HS-5 (cell line): Measurements from ENCODE around the gene FKBP8.
"Not testable (repeated sequence)": the region's sequence is repeated elsewhere in the genome, so short reads cannot be mapped to it uniquely, and the experiment has no call there.

Experiments
- DNase-seq: peaks from one replicate; pipeline ENCODE4 v3.0.0-alpha.2; 2012; ENCODE audit warnings: low read depth

Gene FKBP8

DNA sequence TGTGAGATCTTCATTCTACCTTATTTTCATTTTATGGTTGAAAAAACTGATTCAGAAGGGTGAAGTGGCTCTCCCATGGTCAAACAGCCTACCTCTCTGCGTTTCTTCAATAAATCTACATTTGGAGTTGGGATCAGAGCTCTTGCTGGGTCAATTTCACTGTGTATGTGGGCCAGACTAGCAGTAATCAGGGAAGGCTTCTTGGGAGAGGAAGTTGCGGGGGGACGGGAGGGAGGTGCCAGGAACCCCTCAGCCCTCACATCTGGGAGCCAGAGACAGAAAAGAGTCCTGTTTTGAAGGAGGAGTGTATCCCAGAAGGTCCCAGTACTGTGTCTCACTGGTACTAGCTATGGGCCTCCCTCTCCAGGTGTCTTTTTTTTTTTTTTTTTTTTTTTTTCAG lies 15.2 kb upstream of the FKBP8 start:
- DNase-seq: no peak

DNA sequence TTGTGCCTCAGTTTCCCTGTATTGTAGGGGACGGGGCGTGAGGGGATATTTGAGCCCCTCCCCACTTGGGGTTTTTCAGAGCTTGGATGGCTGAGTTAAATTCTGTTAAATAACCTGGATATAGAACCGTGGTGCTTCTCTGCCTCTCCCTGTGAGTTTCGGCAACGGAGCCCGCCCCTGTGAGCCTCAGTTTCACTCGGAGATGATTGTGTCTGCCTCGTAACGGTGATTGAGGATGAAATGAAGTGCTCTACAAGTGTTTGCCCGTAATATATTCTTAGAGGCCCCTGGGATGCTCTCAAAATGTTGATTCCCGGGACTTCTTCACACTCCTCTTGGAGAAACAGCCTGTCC lies 14.8 kb upstream of the FKBP8 start:
- no peak for DNase-seq

DNA sequence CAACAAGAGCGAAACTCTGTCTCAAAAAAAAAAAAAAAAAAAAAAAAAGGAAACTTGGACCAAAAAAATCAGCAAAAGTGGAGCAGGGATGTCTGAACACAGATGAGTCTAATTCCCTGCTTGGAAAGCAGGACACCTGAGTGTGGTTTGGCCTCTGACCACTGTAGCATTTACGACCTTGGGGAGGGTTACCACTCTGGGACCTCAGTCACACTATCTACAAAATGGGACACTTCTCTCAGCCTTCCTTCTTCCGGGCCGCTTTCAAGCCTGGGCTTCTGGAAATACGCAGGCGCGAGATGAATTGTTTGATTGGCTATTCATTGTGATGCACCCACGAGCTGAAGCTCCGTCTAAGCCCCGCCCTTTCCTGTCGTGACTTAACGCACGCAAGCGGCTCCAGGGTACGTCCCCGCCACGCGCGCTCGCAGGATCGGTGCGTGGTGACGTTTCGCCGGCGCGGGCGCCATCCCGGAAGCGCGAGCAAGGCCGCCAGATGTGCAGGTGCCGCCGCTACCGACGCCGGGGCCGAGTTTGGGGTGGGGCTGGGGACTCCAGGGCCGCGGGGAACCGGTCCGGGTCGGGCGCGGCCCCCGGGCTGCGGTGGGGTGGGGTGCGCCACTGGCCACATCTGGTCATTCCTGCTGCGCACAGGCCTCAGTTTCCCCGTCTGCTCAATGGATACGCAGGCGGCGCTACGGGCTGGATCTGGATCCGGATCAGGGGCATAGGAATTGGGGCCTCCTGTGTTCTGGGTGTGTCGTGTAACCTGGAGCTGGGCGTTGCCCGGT lies 14.2 kb upstream of the FKBP8 start, which contains the start of gene KXD1:
KXD1 (plus strand) TSS at position 460 of the 791 bp plus-strand sequence. CDS start 4,187 bp downstream, outside the sequence.
- peak; percentile 97 for DNase-seq

DNA sequence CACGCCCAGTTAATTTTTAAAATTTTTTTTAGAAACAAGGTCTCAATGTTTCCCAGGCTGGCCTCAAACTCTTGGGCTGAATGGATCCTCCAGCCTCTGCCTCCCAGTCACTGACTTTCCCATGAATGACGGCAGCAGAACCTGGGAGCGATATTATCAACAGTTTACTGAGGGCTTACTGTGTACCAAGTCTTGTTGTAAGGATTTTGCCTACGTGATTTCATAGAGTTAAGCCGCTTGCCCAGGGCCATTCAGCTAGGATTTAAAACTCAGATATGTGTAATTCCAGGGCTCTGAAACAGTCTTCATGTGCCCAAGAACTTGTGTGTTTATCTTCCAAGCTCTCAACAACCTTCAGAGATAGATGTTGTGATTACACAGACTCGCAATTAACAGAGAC lies 8.3 kb upstream of the FKBP8 start:
- no peak for DNase-seq

DNA sequence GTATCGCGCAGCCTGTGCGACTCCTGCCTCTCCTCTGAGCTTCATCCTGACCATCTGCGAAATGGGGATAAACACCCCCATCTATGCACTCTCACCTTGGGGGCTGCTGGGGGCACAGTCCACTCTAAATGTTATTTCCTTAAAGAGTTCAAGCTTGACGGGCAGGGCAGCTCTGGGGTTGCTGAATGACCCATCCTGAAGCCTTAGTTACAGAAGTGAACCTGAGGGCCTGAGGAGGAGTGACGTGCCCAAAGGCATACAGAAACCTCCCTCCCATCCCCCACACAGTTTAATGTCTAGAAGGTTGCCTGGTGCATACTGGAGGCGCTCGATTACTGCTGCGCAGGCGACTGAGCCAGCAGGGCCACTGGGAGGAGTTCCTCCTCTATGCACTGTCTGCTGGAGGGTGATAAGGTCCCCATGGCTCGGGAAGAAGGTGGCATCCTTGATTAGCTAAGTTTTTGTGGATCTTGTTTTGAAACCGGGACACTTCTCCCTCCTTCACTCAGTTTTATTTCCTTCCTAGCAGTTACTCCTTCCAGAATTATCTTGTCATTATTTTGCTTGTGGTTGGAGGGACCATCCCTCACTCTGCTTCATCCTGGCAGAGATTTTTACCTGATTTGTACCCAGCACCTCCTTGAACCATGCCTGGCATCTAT lies 572 bp upstream of the FKBP8 start:
- DNase-seq: no peak

DNA sequence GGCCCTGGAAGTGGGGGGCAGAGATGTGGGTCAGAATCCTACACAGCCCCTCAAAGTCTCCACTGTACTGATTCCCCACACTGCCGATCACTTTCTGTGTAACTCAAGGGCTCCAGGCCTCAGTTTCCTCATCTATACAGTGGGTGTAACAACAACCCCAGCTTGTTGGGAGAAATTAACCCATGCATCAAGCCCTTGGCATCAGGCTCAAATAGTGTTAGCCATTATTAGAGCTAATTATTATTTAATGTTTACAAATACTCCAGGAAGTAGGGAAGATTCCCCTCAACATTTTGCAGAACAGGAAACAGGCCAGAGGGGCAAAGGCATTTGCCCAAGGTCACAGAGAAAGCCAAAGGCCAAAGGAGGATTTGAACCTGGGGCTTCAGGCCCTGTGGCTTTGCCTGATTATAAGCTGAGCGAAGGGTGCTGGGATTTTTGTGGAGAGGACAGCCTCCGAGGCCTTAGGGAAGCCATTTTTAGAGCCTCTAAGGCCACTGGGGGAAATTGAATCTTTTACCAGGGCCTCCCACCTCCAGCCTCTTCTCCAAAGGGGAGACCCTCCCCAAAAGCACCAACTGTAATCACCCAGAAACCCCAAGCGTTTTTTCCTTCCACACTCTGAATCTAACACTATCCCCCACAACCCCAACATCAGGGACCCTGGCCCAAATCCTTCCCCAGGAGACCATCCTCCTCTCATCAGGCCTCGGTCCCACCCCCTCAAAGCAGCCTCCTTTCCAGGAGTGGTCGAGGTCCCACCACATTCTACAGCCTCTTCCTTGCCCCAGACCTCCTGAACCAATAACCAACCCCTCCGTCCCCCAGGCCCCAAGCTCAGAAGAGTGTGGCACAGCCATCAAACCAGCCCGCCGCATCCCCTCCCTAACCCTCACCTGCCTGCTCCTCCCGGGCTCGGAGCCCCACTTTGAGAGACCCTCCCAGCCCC lies 1.1 kb downstream of the FKBP8 start:
- DNase-seq: no peak

DNA sequence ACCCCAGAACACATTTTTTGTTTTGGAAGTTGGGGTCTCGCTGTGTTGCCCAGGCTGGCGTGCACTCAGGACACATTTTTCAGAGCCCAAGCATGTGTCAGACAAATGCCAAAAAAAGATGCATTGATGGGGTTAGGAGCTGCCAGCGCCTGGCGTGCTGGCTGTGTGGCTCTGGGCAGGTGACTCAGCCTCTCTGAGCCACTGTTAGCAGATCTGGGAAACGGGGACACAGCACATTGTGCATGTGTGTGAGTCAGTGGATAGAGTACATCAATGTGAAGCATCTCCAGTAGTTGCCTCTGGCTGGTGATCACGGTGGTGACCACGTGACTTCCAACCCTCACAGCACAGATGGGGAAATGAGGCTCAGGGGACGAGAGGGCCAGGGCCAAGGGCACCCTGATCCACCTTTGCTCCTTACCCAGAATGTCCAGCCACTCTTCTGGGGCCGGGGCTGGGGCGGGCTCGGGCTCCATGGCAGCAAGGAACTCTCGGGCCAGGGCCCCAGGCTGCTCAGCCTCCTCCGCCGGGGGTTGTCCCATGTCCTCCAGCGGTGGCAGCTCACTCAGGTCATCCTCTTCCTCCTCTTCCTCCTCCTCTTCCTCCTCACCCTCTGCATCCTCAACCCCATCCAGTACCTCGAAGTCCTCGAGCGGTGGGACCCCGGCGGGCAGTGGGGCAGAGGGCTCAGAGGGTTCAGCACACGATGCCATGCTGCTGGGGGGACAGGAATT lies 1.9 kb downstream of the FKBP8 start:
- no peak for DNase-seq

DNA sequence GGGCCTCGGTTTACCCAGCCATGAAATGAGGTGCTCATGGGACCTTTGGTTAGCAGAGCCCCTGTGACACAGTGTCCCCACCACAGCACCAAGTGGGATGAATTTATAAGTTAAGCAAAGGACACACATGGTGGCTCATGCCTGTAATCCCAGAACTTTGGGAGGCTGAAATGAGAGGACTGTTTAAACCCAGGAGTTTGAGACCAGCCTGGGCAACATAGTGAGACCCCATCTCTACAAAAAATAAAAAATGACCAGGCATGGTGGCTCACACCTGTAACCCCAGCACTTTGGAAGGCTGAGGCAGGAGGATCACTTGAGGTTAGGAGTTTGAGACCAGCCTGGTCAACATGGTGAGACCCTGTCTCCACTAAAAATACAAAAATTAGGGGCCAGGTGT lies 3.2 kb downstream of the FKBP8 start:
- DNase-seq: not testable (repeated sequence)

DNA sequence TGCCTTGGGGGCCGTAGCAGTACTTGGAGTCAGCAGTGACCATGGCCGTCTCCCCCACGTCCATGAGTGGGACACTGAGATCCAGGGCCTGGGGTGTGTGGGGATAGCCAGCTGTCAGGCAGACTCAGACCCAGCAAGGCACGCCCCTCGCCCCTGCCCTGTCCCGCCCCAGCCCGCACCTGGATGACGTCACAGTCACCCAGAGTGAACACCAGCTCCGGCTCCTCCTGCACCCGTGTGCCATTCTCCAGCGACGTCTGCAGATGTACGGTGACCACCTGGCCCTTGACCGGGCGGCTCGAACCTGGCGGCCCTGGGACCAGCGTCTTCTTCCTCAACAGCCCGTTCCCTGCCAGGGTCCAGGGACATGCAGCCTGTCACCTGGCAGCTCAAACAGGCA lies 4.0 kb downstream of the FKBP8 start:
- no peak for DNase-seq

DNA sequence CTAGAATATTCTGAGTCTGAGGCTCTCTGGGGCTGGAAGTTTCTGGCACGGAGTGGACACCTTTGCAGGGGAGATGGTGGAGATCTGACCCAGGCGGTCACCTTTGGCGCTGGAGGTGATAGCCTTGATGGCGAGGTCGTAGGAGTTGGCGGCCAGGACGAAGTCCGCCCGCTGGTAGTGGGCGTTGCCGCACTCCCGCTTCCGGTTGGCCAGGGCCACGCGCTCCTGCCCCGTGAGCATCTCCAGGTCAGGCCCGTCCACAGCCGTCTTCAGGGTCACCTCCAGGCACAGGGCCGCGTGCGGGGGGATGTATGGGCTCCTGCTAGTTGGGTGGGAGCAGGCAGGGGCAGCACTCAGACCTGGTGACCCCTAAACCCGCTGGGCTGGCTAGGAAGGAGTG lies 5.3 kb downstream of the FKBP8 start:
- DNase-seq: no peak

DNA sequence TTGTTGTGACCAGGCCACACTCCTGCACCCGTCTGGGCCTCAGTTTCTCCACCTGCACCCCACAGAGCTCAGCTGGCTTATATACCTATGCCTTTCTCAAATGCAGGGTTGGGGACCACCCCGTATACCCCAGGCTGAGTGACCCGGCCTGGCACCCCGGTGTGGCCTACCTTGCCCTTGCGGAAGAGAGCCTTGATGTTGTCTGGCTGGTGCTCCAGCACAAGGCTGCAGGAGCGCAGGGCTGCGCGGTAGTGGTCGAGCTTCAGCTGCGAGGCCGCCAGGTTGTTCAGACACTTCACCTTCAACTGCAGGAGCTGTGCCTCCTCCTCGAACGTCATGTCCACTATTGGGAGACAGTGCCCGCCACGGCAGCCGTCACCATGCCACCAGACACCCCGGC lies 5.9 kb downstream of the FKBP8 start:
- no peak for DNase-seq

DNA sequence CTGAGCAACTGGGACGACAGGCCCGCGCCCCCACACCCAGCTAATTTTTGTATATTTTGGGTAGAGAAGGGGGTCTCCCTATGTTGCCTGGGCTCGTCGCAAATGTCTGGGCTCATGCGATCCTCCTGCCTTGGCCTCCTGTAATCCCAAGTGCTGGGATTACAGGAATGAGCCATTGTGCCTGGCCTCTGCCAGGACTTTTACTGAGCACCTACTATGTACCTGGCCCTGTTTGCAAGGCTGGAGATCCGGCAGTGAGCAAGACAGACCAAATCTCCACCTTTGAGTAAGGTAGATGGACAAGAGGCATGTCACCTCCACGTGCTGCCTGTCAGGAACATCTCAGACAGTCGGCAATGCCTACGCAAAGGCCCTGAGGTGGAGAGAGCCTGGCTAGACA lies 6.9 kb downstream of the FKBP8 start:
- DNase-seq: no peak

DNA sequence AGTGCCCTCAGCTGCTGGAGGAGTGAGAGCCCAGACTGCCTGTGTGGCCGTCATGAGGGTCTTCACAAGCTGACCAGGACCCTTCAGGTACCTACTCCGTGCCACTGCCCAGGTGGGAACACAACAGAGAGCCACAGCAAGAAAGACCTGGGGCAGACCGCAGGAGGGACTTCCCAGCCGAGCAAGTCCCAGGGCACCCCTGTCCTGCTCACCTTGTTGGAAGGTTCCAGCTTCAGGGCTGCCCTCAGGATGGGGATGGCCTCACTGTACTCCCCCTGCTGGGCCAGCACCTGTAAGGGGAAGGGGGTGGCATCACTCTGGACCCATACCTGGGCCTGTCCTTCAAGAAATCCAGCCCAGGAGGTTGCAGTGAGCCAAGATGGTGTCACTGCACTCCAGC lies 10.3 kb downstream of the FKBP8 start:
- no peak for DNase-seq

DNA sequence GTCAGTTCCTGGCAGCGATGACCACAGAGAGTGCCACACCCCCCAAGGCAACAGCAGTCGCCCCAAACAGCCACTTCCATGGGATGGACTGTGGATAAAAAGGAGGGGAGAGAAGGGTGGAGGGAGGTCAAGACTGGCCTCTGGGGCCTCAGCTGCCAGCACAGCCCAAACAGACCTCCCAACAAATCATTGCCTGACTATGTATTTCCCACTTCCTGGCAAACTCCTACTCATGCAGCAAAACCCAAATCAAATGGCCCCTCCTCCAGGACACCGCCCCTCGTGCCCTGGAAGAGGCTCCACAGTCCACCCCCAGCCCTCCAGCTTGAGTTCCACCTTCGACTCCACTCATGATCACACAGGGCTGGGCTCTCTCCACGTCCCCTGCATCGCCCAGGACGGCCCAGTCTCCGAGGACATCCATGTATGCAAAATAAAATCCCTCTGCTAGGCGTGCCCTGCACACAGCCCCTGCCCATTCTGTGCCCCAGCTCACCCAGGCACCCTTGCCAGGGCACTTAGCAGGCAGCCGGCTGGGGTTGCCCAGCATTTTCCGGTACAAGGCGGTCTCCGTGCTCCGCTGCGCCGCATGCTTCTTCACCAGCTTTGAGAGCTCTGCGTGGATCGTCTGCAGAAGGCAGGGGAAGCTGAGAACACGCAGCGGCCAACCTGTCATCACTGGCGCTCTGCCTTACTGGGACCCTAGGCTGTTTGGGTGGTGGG lies 11.0 kb downstream of the FKBP8 start:
- no peak for DNase-seq

DNA sequence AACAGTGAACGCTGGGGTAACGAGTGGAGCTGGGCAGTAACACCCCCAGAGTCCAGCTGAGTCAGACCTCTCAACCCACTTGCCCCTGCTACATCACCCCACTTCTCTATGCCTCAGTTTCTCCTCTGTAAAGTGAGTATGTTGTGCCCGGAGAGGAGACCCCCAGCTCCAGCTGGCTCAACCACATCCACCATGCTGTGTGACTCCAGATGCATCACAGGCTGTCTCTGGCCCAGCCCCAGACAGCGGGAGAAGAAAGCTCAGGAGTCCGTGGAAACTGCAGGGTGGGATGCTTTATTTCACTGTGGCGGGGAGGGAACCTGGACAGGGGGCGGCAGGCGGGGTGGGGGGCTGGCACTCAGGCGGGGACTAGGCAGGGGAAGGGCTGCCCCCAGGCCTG lies 11.9 kb downstream of the FKBP8 start:
- DNase-seq: no peak

DNA sequence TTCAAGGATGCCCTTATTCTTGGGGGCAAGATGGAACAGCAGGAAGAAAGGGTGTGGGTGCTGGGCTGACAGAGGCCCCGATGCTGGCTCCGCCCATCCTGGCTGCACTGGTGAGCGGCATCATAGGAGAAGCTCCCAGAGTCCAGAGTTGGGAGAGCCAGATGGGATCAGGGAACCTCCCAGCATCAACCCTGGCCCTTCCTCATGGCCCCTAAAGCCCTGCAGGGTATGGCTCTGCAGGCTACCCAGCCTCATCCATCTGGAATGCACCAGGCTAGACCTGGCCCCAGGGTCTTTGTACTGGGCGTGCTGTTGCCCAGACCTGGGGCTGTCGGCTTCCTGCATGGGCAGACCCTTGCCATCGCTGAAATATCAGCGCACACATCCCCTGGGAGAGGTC lies 13.6 kb downstream of the FKBP8 start:
- DNase-seq: no peak

DNA sequence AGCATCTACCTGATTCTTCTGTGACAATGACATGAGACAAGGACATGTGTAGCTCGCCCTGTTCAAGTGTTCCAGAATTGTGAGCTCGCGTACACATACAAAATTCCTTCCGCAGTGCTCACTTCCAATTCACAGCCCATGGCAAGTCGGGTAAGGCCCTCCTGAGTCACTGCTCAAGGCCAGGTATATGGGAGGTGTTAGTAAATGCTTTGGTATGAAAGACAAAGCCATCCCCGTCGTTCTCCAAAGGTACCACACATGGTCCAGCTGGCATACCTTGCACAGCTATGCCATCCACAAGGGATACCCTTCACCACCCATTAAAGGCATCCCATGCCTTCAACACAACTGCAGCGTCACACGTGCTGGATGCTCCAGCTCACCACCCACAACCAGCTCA lies 17.1 kb downstream of the FKBP8 start:
- no peak for DNase-seq

DNA sequence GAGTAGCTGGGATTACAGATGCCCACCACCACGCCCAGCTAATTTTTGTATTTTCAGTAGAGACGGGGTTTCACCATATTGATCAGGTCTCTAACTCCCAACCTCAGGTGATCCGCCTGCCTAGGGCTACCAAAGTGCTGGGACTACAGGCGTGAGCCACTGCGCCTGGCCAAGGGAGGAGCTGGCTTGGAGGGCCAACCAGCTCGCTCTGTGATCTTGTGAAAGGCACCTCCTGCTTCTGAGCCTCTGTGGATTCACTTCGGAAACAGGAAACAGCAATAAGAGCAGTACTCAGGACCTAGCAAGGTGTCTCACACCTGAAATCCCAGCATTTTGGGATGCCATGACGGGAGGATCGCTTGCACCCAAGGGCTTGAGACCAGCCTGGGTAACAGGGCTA lies 19.5 kb downstream of the FKBP8 start:
- no peak for DNase-seq

DNA sequence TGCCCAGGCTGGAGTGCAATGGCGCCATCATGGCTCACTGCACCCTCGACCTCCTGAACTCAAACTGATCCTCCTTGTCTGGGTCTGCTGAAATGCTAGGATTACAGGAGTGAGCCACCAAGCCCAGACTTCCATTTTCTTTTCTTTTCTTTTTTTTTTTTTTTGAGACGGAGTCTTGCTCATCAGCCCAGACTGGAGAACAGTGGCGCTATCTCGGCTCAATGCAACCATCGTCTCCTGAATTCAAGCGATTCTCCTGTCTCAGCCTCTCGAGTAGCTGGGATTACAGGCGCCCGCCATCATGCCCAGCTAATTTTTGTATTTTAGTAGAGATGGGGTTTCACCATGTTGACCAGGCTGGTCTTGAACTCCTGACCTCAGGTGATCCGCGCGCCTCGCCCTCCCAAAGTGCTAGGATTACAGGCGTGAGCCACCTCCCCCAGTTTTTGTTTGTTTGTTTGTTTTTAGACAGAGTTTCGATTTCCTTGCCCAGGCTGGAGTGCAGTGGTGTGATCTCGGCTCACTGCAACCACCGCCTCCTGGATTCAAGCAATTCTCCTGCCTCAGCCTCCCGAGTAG lies 20.4 kb downstream of the FKBP8 start:
- DNase-seq: not testable (repeated sequence)

DNA sequence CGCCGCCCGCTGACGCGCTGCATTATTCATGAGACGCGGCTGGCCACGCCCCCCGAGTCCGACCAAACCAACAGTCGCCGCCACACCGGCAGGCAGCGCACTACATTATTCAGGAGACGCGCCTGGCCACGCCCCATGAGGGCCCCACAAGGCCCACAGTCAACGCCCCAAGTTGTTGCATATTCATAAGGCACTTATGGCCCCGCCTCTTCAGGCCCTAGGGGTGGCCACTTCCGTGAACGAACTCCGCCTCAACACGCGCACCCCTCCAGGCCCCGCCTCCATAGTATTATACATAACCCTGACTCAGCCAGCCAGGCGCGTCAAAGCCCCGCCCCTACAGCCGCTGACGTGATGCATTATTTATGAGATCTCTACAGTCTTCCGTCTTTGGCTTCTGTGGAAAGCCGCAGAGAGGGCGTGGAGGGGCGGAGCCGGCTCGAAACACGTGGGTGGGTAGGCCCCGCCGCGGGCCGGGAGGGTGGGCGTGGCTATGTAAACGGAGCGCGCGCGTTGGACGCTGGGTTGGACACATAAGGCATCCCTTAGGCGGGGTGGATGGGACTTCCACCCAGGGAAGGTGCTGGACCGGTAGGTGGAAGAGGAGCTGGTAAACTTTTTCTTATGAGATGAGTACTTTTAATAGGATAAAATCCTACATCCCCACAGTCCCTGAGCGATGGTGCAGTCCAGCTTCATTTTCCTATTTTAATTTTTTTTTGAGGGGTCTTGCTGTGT lies 21.1 kb downstream of the FKBP8 start:
- peak; percentile 99 for DNase-seq
